Stimulated activated CD4-positive, alpha-beta T cell treated with anti-CD3 and anti-CD28 coated beads, Interleukin-1b, Interleukin-23, amount 100 ng/mL, for 4 hours (primary cell): ENCODE results near the gene ACADSB.

Source experiments
- DNase-seq, 2 donors: peaks; one replicate each; pipeline ENCODE4 v3.0.0-alpha.2; 2020; ENCODE audit warnings: low read depth in 2 of 2

The ACADSB gene

DNA sequence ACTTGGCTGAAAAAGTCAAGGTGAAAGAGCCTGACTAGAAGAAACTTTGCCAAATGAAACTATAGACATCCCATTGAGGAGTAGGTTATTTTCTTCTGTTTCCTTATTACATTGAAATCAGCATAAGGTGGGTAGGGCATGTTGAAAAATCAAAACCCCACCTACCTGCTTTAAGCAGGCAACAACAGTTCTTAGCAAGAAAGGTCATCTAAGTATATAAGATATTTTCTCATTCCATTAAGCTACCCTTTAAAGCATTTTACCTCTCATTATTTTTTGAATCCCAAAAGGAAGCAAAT lies 30.8 kb downstream of the ACADSB start:
- DNase-seq: no peak

DNA sequence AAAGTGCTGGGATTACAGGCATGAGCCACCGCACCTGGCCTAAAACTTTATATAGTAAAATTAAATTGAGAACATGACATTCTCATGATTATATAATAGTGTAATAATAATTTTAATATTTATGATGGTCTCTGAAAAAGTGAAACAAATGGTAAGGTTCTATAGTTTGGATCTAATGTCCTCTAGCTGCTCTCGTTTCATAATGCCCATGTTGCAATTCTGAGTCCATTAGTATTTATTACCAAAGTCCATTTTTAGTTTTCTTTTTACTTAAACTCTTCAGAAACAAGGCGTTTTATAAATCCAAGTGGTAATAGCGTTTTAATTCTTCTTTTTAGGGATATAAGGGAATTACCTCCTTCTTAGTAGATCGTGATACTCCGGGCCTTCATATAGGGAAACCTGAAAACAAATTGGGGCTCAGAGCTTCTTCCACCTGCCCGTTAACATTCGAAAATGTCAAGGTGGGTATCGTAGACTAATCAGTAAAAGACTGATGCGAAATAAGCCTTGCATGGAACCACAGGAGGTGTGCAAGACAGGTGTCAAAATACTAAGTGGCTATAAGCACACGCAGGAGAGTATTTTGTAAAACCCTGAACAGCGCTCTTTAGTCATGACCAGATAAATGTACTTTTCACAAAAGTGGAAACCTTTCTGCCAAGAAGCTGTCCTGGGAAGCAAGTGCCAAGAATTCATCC lies 34.1 kb downstream of the ACADSB start:
- DNase-seq: no peak

DNA sequence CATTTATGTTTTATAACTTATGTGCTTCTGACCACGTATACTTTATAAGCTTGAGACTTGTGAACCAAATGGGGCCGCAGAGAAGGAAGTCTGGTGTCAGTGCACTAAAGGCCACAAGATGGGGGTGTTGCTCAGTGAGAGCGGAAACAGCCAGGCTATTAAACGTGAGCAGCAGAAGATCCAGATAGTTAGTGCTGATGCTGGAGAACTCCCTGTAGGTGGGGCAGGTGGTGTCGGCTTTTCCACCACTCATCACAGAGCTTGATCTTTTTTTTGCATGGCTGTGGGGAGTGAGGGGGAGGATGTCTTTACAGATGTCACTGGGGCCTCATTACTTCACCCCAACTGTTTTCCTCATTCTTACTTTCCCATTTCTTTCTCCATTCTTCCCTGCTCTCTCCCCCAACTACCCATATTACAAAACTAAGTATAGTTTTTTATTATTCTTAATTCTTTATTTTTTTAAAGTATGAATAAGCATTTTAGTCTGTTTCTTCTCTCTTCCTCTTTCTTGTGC lies 34.7 kb downstream of the ACADSB start:
- peak; percentile 1 to 16 for DNase-seq

DNA sequence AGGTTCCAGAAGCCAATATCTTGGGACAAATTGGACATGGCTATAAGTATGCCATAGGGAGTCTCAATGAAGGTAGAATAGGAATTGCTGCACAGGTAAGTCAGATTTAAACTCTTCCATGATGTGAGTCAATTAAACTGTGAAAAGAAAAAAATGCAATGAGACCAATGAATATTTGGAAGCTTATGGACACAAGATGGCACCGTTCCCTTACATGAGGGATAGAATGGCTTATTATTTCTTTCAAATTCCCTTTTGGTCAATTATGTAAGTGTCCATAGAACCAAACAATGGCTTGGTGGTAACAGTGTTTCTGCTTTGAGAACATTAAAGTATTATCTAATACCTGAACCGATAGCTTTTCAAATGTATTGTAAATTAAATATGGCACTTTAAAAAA lies 35.6 kb downstream of the ACADSB start:
- no peak for DNase-seq

- no peak for DNase-seq
Observed at GRCh38 chr10:123045961-123046731, 37.3 kb downstream of the ACADSB start.

DNA sequence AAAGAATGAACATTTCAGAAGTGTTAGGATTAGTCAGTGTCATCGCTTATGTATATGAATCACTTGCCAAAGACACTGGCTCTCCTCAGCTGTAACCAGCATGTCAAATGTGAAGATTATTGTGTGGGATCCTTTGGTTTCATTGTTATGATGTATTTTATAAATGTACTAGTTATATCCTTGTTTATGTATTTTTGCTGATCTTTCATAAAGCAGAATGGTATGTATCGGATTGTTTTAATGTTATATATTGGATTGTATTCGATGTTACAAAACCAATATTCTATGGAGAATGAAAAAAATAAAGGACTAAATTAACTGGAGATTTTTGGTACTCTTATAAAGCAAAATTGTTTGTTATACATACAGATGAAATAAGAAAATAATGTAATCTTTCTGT lies 49.2 kb downstream of the ACADSB start:
- no peak for DNase-seq

DNA sequence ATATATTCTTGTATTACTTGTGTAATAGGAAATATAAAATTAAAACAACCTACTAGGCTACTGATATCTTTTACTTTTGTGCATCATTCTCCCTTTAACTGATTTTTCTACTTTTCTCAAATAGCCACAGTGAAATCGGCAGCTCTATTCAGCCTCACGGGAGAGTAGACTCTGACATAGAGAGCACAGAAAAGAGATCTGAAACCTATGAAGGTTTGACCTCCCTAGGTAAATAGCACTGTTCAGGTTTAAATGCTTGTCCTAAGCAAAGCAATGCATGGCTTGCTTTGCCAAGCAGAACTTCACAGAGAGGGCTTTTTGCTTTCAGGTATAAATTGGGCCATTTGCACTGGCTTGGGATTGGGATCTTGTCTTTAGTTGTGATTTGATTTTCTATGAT lies 53.1 kb downstream of the ACADSB start:
- no peak for DNase-seq

- DNase-seq: no peak
Observed at GRCh38 chr10:123062726-123063125, 53.9 kb downstream of the ACADSB start.

GRCh38 chr10:123068087-123068853 lies 59.5 kb downstream of the ACADSB start:
- DNase-seq: no peak

- no peak for DNase-seq
Observed at GRCh38 chr10:123069246-123069986, 60.6 kb downstream of the ACADSB start.

GRCh38 chr10:123073187-123073586 lies 64.4 kb downstream of the ACADSB start:
- no peak for DNase-seq

DNA sequence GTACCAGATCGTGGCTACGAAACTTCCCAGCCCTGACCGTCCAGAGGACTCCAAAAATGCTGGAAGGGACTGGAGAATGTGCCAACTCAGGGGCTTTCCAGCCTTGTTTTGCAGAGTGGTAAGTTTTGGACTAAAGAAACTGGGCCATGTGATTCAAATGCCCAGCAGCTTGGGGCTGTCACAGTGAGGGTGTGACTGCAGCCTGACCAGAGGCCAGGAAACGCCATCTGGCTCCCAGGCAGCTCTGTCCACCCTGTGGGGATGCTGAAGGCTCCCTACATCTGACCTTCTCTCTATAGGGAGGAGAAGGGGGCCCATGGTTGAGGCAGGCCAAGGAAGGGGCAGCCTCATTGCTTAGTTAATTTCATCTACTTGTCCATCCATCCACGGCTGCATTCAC lies 65.4 kb downstream of the ACADSB start:
- DNase-seq: no peak

GRCh38 chr10:123081896-123082295 lies 73.1 kb downstream of the ACADSB start:
- DNase-seq: no peak

DNA sequence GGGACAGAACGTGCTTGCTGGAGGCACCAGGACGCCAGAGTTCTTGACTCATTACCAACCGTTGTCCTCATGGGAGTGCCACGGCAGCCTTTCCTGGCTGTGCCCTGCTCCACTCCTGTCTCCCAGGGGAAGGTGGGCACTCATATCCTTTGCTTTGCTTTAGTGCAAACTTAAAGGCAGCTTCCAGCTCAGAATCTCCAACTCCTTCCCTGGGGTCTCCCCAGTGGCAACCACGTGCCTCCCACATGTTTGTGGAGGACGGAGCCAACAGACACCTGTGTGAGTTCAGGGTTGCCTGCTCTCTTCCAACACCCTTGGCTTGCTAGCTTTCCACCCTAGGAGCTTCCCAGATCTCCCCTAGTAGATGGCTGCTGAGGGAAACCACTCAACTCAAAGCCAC lies 75.0 kb downstream of the ACADSB start:
- no peak for DNase-seq

DNA sequence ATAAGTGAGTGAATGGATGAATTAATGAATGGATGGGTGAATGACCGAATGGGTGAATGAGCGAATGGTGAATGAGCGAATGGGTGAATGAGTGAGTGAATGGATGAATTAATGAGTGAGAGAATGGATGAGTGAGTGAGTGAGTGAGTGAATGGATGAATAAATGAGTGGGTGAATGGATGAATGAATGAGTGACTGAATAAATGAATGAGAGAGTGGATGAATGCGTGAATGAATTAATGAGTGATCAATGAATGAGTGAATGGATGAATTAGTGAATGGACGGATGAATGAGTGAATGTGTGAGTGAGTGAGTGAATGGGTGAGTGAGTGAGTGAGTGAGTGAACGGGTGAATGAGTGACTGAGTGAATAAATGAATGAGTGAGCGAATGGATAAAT lies 77.5 kb downstream of the ACADSB start:
- no peak for DNase-seq

- DNase-seq: no peak
Observed at GRCh38 chr10:123087348-123087747, 78.5 kb downstream of the ACADSB start.

DNA sequence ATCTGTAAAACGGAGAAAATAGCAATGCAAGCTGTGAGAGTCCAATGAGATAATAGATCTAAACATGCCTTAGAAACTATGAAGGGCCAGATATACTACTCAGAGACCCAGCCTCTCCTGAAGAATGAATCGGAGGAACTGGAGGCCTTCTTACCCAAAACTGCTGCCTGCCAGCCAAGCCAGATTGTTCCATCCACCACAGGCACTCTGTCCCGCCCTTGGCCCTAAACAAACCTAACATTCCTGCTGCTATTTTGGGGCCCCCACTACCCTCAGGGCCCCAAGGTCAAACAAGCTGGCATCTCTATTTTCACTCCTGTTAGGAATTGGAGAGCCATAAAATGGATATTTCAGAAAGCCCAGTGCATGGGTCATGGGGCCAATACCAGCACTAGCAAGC lies 79.0 kb downstream of the ACADSB start:
- DNase-seq: no peak

GRCh38 chr10:123092635-123093414 lies 84.0 kb downstream of the ACADSB start:
- no peak for DNase-seq

- no peak for DNase-seq
Observed at GRCh38 chr10:123093489-123093888, 84.7 kb downstream of the ACADSB start.

GRCh38 chr10:123096452-123096851 lies 87.6 kb downstream of the ACADSB start:
- no peak for DNase-seq

DNA sequence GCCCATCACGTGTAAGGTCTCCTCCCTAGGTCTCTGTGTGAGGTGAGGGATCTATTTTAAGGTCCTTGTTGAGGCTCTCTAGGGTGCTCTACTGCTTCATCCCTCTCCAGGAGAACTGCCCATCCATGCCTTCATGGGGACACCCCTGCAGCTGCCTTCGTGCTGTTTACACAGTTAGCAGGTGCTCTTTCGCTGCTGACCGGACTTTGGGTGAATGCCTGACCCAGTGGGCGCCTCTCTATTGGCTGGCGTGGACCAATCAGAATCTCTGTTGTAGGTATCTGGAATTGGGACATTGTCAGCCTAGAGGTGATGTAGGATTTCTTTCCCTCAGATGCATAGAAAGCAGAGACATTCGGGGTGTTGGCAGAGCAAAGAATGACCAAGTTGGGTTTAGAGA lies 88.2 kb downstream of the ACADSB start:
- no peak for DNase-seq
